NT2/D1 (cell line): ENCODE measurements around the gene MAGI2.

Source experiments
- DNase-seq: peaks from one replicate; pipeline ENCODE4 v3.0.0-alpha.2; 2011; ENCODE audit warnings: low read depth, low spot score
- H3K27me3 ChIP-seq: 2 replicates; pipeline ENCODE4 v1.6.0; 2011; ENCODE audit warnings: mild to moderate bottlenecking; ENCODE audit not compliant: insufficient read length, insufficient read depth
- H3K36me3 ChIP-seq: 2 replicates; pipeline ENCODE4 v1.6.1; 2011; ENCODE audit warnings: mild to moderate bottlenecking, low read length, mixed read lengths; ENCODE audit not compliant: insufficient read depth, insufficient read length
- H3K4me1 ChIP-seq: 2 replicates; pipeline ENCODE4 v1.5.1; 2011; ENCODE audit not compliant: insufficient read depth, insufficient read length
- H3K4me3 ChIP-seq: 2 replicates; pipeline ENCODE4 v1.5.1; 2011; ENCODE audit warnings: low read depth; ENCODE audit not compliant: insufficient read length
- H3K9ac ChIP-seq: 2 replicates; pipeline ENCODE4 v1.6.0; 2011; ENCODE audit warnings: low read depth; ENCODE audit not compliant: insufficient read length
- H3K9me3 ChIP-seq: 2 replicates; pipeline ENCODE4 v1.5.1; 2011; ENCODE audit warnings: mild to moderate bottlenecking, low read length; ENCODE audit not compliant: insufficient read depth
- SUZ12 ChIP-seq: IDR thresholded peaks from 2 replicates; pipeline ENCODE4 v1.6.1; 2011; ENCODE audit not compliant: insufficient read length, insufficient read depth; ENCODE audit errors: extremely low read depth
- YY1 ChIP-seq: IDR thresholded peaks from 2 replicates; pipeline ENCODE4 v1.6.1; 2011; ENCODE audit not compliant: insufficient read length, insufficient read depth
- ZNF274 ChIP-seq: IDR thresholded peaks from 2 replicates; pipeline ENCODE4 v1.6.1; 2011; ENCODE audit warnings: mild to moderate bottlenecking, low read depth, low read length

Gene MAGI2

DNA sequence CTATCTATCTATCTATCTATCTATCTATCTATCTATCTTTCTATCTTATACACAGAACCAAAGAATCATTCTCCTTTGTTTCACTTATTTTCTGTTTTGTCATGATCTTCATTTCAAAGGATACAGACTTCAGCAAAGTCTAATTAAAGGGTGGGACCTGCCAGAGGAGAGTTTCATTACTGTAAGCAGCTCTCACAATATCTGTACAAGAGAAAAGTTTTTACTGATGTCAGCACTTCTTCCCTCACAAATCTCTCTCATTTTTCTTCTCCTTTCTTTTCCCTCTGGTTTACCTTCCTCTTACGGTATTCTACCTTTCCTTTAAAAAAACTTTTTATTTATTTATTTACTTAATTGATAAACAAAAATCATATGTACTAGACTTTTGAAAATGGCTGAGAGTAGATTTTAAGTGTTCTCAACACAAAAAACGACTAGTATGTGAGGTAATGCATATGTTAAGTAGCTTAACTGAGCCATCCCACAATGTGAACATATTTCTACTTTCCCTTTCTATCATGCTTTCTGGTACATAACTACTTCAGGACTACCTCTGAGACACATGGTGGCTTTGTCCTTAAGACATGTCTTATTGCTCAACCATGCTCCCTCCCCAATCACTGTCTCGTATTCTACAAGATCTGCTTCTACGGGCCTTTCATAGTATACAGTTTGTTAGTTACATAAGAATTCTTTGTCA lies 955.6 kb downstream of the MAGI2 start:
- no peak for DNase-seq
- H3K36me3 ChIP-seq: no peaks in the 10 kb centered on the region
- H3K4me3 ChIP-seq: no peak overlapping the region
- no peak overlapping the region for H3K9ac ChIP-seq
- no peaks in the 10 kb centered on the region for H3K4me1 ChIP-seq
- H3K27me3 ChIP-seq: no peaks in the 10 kb centered on the region
- H3K9me3 ChIP-seq: no peaks in the 10 kb centered on the region
- TF ChIP-seq ZNF274 (no peak), SUZ12 (no peak), YY1 (no peak)

DNA sequence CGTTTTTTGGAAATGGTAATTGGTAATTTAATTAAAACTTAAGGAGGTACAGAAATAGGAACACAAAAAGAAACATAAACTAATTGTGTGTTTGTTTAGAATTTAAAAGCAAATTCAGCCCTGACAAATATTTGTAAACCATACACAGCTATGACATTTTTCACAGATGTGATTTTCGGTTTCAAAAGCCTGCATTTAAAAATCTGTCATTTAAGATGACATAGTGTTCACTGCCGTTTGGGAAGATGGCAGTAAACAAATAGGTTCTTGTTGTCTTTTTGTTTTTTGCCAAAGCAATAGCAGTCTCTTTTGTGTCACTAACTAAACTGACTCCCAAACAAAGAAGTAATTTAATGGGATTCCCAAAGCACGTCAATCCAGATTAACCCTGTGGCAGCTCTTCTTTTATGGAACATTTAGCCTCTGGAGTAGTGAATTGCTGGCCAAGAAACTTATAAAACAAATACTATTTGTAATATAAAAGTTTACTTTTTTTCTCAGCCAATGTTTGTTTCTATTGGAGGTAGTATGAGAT lies 957.3 kb downstream of the MAGI2 start:
- no peaks in the 10 kb centered on the region for H3K27me3 ChIP-seq
- no peaks in the 10 kb centered on the region for H3K9me3 ChIP-seq
- H3K4me1 ChIP-seq: no peaks in the 10 kb centered on the region
- no peak for DNase-seq
- H3K4me3 ChIP-seq: no peak overlapping the region
- TF ChIP-seq SUZ12 (no peak), YY1 (no peak), ZNF274 (no peak)
- no peak overlapping the region for H3K9ac ChIP-seq
- H3K36me3 ChIP-seq: no peaks in the 10 kb centered on the region

DNA sequence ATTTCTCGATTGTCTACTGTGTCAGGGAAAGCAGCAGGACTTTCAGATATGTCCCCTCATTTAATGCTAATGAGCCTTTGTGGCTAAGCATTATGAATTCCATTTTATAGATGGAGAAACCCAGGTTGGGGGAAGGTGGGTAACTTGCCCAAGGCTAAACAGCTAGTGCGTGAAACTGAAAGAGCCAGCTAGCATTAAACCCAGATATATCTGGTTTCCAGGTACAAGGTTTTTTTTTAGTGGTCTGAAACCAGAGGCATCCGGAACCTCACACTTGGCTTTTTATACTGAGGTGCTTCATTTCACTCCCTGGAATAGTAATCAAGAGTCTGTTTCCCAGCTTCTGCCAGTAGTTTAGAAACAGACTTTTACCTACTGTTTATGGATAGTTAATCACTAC lies 960.1 kb downstream of the MAGI2 start:
- Histone ChIP-seq H3K27me3 (no peaks in the 10 kb centered on the region), H3K4me3 (no peak overlapping the region), H3K4me1 (no peaks in the 10 kb centered on the region), H3K9me3 (no peaks in the 10 kb centered on the region), H3K9ac (no peak overlapping the region), H3K36me3 (no peaks in the 10 kb centered on the region)
- DNase-seq: no peak
- TF ChIP-seq ZNF274: no peak
- TF ChIP-seq SUZ12: no peak
- no peak for TF ChIP-seq YY1

DNA sequence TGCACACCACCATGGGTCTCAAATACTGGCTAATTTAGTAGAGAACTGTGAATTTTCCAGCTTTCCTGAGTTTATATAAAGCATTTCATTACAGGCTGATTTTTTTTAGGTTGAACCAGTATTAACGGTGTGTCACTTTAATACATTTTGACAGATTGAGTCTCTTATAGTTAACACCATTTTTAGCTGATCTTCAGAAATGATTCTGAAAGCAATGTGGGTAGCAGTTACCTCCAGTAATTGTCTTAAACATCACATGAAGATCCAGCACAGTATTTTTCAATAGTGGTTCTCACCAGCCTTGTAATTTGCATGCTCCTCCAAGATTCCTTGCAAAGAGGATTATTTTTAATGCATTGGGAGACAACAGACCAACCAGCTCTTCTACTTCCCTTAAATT lies 961.3 kb downstream of the MAGI2 start:
- no peak for DNase-seq
- Histone ChIP-seq H3K9me3 (no peaks in the 10 kb centered on the region), H3K4me3 (no peak overlapping the region), H3K27me3 (no peaks in the 10 kb centered on the region), H3K4me1 (no peaks in the 10 kb centered on the region), H3K36me3 (no peaks in the 10 kb centered on the region), H3K9ac (no peak overlapping the region)
- no peak for TF ChIP-seq YY1
- no peak for TF ChIP-seq SUZ12
- TF ChIP-seq ZNF274: no peak

DNA sequence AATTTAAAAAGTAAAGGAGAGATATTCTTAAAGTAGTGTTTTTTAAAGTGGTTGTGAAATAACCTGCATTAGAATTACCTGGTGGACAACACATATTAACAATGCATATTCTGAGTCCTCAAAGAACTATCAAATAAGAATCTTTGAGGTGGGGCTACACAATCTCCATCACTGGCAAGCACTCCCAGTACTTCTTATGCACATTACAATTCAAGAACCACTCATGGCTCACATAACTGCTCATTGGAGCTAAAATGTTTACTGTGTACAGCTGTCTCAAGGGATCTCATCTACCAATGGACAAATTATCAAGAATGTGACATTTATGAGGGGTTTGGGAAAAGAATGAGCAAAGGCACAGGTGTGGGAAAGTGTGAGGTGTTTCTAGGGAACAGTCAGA lies 962.9 kb downstream of the MAGI2 start:
- no peak overlapping the region for H3K4me3 ChIP-seq
- H3K27me3 ChIP-seq: no peaks in the 10 kb centered on the region
- H3K9ac ChIP-seq: no peak overlapping the region
- TF ChIP-seq ZNF274: no peak
- no peak for TF ChIP-seq SUZ12
- TF ChIP-seq YY1: no peak
- H3K36me3 ChIP-seq: no peaks in the 10 kb centered on the region
- no peaks in the 10 kb centered on the region for H3K4me1 ChIP-seq
- DNase-seq: no peak
- no peaks in the 10 kb centered on the region for H3K9me3 ChIP-seq

DNA sequence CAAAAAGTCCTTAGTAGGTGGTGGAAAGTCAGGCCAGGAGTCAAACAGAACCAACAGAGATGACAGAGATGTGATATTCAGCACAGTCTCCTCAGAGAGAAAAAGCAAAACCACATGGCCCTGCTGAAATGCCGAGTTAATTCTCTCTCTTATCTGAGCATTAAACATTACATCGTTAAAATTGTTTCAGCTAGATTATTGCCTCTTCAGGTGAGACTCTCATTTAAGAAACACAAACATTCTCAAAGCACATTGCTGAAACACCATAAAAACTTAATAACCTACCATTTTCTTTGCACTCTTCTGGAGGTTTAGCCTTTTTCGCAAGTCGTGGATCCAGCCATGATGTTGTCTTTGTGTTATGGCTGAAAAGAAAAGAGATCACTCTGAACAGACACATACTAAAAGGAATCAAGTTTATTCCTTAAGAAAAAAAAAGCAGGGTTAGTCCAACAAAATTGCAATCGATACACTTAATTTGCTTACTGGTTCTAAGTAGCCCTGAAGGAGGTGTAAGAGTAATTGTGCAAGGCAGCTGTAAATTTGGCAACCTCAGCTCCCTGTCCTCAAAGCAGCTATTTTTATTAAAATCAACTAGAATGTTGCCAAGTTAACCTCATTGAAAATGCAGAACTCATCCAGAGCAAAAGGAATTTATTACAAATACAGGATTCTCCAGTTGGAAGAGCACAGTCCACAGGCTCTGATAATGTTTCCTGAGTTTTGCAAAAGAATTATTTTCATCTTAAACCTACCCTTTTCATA lies 963.8 kb downstream of the MAGI2 start:
- Histone ChIP-seq H3K36me3 (no peaks in the 10 kb centered on the region), H3K27me3 (no peaks in the 10 kb centered on the region), H3K4me1 (no peaks in the 10 kb centered on the region), H3K4me3 (no peak overlapping the region), H3K9me3 (no peaks in the 10 kb centered on the region), H3K9ac (no peak overlapping the region)
- TF ChIP-seq YY1: no peak
- no peak for TF ChIP-seq SUZ12
- no peak for TF ChIP-seq ZNF274
- no peak for DNase-seq

DNA sequence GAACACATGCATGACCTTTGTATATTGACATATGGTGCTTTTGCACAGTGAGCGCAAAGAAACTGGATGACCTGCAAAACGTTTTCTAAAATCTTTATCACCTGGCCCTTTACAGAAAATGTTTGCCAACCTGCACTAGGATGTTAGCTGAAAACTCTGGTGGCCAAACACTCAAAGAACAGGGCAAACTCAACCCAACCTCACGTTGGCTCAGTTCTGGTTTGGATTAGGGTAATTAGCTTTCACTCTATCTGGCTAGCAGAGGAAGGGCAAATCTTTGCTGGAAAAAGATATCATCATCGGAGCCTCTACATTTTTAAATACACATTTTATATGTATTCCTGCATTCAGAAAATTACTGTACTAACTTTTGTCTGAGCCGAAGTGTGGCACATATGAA lies 966.0 kb downstream of the MAGI2 start:
- TF ChIP-seq SUZ12 (no peak), YY1 (no peak), ZNF274 (no peak)
- H3K4me1 ChIP-seq: no peaks in the 10 kb centered on the region
- no peak overlapping the region for H3K9ac ChIP-seq
- H3K27me3 ChIP-seq: no peaks in the 10 kb centered on the region
- DNase-seq: no peak
- H3K36me3 ChIP-seq: no peaks in the 10 kb centered on the region
- H3K4me3 ChIP-seq: no peak overlapping the region
- no peaks in the 10 kb centered on the region for H3K9me3 ChIP-seq
